Epithelial cell of esophagus (primary cell): Measurements from ENCODE around the gene VEZT.

Experiments
- DNase-seq: peaks from one replicate; pipeline ENCODE4 v3.0.0; 2010; ENCODE audit warnings: low read depth
- H3K4me3 ChIP-seq: 2 replicates; pipeline ENCODE4 v1.5.1; 2011; ENCODE audit warnings: mild to moderate bottlenecking, low read length, control low read depth
- CTCF ChIP-seq: IDR thresholded peaks from 2 replicates; pipeline ENCODE4 v1.5.1; 2011; ENCODE audit warnings: low read depth, mild to moderate bottlenecking, low read length, control low read depth, inconsistent platforms; ENCODE audit not compliant: insufficient read depth; ENCODE audit errors: missing control alignments

The VEZT gene

GRCh38 chr12:95277139-95277538, 59.5 kb downstream of the VEZT start:
- DNase-seq: peak; percentile 35
- H3K4me3 ChIP-seq: no peak overlapping the region
- no peak for TF ChIP-seq CTCF

GRCh38 chr12:95279856-95280255, 62.2 kb downstream of the VEZT start:
- no peak for DNase-seq
- TF ChIP-seq CTCF: no peak
- no peak overlapping the region for H3K4me3 ChIP-seq

- DNase-seq: no peak
- H3K4me3 ChIP-seq: no peak overlapping the region
- no peak for TF ChIP-seq CTCF
Measured at GRCh38 chr12:95282266-95282665, 64.7 kb downstream of the VEZT start.

GRCh38 chr12:95283371-95283770, 65.8 kb downstream of the VEZT start:
- no peak for TF ChIP-seq CTCF
- no peak overlapping the region for H3K4me3 ChIP-seq
- DNase-seq: no peak

GRCh38 chr12:95286713-95287112, 69.1 kb downstream of the VEZT start:
- no peak overlapping the region for H3K4me3 ChIP-seq
- no peak for TF ChIP-seq CTCF
- DNase-seq: no peak

GRCh38 chr12:95291501-95291900, 73.9 kb downstream of the VEZT start:
- TF ChIP-seq CTCF: no peak
- DNase-seq: no peak
- H3K4me3 ChIP-seq: no peak overlapping the region

- no peak for DNase-seq
Measured at GRCh38 chr12:95298916-95299315, 81.3 kb downstream of the VEZT start.

More at GRCh38 chr12:95298916-95299315, 81.3 kb downstream of the VEZT start:
- TF ChIP-seq CTCF: no peak
- H3K4me3 ChIP-seq: no peak overlapping the region
